ENCODE results near the gene TMIGD1.

Gene TMIGD1

DNA sequence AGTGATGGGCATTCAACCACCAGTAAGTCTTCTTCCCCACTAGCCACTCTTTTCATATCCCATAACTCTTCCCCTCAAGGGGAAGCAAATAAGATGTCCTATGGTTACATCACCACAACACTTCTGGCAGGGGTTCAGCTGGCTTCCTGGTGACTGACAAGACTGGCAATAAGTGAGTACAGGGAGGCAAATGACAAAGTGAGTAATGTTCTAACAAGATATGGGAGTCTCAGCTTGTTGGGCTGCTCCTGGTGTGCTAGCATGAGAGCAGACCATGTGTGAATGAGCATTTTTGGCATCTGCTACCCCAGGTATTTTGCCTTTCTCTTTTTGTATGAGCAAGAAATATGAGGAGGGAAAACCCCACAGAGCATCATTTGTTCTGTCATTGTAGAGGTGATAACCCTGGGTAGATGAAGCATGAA, 9.9 kb downstream of the TMIGD1 start:
- DNase-seq, result no peak

DNA sequence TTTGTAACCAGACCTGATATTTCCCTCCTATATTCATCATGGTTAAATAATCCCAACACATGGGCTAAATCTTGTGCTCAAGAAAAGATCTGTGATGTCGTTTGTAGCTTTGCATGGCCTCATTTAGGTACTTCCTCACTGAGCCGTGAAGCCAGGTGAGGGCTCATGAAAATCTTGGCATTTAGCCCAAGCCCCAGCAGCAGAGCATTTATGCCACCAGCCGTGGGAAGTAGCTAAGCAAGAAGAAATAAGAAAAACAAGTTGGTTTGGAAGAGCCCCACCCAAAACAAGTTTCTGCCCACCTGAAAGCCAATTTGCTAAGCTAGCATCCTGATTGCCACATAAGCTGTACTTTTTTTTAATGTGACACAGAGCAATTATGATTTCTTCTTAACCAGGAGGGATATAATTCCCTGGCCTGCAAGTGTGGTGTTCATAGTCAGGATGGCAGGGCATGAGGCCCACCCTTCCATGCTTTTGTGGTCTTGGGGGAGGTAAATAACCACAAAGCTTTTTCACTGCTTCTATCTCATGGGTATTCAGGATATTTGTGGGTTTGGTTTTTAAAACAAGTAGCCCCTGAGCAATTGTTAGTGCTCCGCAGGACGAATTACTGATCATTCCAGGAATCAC, 10.5 kb downstream of the TMIGD1 start:
- no peak for DNase-seq

DNA sequence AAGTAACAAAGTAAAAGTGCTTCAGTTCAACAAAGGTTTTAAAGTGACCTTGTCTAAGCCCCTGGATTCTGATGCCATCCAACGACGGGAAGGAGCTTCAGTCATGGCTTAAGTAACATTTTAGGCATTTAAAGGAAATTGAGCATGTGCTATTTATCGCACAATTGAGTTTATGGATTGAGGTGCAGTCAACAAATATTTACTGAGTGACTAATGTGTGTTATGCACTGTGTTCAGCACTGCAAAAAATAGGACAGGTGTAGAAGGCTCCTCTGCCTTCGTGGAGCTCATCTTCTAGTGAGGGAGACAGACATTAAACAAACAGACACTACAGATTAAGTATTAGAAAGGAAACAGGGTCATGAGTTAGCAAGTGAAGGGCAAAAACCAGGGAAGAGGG, 12.5 kb downstream of the TMIGD1 start:
- DNase-seq, result no peak

DNA sequence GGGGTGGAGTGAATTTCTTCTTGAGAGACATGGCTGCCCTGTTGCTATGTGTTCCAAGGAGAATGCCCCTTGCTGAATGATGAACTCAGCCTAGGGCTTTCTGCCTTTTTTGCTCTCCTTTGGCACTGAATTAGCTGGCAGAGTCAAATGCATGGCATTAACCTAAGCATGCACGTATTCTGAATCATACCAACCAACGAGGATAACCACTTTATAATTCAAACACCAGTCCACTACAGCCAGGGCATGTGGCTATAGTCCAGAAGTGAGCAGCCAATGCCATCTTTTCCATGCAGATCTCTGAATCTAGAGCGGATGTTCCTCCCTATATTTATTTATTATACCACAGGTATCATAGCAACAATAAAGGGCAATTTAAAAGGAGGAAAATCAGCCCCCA, 15.7 kb downstream of the TMIGD1 start:
- DNase-seq, result no peak

DNA sequence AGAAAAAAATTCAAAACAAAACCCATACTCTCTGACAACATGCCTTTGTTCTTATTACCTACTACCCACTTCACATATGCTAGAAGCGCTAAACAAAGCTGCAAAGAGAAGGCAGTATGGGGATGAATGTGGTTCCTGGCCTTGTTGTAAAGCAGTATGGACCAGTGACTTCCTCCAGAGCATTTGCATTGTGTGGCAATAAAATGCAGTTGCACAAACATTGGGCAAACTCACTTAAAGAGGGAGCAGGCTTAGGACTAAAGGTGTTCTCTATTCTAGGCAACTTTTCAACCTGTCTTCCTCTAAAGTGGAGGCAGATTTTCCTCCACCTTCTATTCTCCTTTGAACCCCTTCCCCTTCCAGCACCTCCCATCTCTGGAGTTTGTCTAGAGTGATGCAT, 17.1 kb downstream of the TMIGD1 start:
- no peak for DNase-seq

DNA sequence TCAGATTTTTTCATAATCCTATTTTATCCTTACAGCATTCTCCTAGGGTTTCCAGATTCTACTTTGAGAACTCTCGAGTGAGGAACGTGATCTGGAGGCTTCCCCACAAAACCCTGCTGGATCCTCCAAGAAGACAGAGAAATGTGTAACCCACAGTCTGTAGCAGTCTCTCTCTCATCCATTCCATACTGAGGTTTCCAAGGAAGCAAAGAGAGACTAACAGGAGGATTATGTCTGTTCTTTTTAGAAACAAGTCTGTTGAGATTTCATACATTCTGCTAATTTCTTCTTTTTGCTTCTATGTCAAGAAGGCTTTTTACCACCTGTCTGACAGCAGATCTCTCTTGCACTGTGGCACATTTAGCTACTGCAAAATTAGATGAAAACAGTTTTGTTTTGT, 18.8 kb downstream of the TMIGD1 start:
- DNase-seq, result no peak

DNA sequence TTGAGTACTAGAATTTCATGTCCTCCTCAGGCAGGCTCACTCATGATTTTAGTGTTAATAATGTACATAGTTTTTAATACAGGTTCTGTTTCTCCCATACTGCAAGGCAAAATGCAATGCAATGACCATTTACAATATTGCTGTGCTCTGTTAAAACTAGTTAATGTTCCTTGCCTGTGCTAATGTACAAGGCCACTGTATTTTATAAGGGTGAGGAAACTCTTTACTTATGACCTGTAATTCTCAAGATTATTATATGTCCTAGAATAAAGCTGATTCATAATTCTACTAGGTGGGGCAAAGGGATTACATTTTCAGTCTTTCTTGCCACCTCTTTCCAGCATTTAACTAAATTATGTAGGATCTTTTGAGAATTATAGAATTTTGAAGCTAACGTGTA, 19.4 kb downstream of the TMIGD1 start:
- no peak for DNase-seq

DNA sequence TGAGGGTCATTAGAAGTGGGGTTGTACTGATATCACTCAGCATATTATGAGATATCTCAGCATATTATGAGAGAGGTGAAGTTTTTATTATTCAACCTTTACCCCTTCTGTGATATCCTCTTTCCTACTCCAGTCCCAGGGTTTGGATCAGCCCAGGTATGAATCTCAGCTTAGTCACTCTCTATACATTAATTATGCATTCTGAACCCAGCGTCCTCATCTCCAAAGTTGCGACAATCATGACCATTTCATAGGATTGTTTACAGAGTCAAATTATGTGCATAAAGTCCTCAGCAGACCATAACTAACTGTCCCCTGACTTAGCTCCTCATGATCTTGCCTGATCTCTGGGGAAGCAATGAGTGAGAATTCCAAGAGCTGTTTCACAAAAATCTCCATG, 21.6 kb downstream of the TMIGD1 start:
- DNase-seq, result no peak

DNA sequence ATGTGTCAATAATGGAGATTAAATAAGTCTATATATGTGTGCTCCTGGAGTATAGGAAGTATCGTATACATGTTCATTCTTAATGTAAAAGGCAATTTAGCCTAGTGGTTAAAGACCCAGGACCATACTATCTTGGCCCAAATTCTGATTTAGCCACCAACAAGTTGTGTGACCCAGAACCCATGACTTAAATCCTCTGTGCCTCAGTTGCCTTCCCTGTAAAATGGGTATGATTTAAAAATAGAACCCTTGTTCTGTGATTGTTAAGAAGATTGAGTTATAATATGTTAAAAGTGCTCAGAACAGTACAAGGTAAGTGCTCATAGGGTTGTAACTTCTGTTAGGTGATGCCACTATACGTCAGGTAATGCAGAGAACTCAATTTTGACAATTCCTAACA, 23.3 kb downstream of the TMIGD1 start:
- DNase-seq, result no peak

DNA sequence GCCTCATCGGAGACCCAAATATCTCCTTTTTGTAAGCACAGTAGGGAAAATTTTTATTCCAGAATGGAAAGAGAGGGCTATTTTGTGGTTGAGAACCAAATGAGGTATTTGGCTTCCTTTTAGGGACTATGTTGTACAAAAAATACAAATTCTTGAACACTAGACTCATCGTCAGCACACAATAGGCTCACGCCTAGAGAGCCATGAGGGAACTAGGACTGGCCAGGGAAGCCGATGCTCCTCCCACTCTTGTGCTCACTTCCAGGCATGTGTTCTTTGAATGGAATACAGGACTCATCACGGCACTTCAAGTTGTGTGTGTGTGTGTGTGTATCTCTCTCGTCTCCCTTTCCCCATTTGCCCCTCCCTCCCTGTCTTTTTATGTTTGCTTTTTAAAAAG, 24.3 kb downstream of the TMIGD1 start:
- DNase-seq, result no peak

DNA sequence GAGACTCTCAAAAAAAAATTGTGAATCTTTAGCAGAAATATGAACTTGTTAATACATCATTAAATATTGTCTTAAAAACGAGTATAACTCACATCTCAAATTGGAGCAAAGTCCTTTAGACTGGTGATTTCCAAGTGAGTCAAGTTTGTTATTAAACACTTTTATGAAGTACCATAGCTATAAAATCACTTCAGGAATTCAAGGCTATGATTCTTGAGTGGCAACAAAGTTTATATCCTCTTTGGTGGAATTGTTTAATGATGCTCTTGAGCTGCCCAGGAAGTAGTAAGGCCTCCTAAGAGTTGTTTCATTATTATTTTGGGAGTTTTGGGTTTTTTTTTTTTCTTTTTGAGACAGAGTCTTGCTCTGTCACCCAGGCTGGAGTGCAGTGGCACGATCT, 25.5 kb downstream of the TMIGD1 start:
- no peak for DNase-seq

DNA sequence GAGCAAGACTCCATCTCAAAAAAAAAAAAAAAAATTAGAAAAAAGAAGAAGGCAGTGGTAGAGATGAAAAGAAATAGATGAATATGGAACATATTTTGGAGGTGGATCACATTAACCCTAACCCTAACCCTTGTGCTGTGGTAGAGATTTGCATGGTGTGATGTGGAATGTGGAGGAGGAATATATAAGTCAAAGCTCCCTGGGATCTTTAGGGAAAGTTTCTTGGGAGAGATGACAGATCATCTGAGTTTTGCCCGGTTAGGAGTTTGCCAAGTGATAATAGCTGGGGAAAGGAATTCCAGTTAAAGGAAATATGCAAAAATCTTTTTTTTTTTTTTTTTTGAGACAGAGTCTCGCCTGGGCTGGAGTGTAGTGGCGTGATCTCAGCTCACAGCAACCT, 29.1 kb downstream of the TMIGD1 start:
- no peak for DNase-seq

DNA sequence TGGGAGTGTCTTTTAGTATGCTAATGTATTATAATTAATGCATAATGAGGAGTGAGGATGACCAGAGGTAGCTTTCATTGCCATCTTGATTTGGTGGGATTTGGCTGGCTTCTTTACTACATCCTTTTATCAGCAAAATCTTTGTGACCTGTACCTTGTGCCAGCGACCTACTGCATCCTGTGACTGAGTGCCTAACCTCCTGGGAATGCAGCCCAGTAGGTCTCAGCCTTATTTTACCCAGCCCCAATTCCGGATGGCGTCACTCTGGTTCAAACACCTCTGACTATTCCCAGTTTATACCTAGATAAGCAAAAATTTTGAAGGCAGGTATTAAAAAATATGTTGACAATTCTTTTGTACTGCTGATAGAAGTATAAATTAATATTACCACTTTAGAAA, 31.6 kb downstream of the TMIGD1 start:
- no peak for DNase-seq

DNA sequence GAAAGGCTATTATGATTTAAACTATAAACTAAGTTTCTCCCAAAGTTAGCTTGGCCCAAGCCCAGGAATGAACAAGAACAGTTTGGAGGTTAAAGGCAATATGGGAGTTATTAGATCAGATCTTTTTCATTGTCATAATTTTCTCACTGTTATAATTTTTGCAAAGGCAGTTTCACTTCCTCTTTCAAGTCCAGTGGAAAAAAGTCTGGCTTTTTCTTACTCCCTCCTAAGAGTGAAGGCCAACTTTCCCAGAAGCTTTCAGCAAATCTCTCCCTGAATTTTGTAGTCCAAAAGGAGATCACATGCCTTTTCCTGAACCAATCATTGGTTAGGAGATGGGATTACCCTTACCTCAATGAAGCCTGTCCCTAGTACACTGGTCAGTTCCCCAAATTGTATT, 33.0 kb downstream of the TMIGD1 start:
- no peak for DNase-seq

DNA sequence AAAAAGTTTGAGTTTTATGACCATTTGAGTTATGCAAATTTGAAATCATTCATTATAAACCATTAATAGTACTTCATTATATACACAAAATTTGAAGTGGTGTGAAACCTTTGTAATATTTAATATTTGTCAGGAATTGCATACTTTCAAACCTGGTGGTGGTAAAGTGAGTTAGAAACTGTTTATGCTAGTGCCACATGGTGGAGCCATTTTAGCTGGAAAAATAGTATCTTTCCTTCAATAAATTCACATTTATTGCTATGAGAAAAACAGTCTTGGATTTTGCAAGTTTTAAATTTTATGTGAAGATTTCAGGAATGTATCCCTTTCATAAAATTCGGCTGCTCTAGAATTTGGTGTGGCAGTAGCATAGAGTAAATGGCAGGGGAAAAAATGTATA, 34.9 kb downstream of the TMIGD1 start:
- no peak for DNase-seq

DNA sequence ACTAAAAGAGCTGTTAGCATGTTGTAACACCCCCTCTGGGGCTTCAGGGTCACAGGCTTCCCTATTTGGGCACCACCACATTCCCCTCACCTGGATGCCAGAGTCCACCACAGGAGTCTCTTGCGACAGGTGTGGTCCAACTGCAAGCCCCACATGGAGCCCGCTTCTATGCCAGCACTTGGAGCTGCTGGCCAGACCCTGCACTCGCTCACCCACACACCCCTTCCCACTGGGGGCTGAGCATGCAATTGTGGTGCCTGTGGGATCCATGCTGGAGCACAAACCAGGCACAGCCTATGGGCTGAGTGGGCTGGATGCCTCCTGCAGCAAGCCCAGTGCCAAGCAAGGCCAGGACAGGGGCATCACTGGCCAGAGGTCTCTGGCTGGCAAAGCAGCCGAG, 36.1 kb downstream of the TMIGD1 start:
- no peak for DNase-seq

DNA sequence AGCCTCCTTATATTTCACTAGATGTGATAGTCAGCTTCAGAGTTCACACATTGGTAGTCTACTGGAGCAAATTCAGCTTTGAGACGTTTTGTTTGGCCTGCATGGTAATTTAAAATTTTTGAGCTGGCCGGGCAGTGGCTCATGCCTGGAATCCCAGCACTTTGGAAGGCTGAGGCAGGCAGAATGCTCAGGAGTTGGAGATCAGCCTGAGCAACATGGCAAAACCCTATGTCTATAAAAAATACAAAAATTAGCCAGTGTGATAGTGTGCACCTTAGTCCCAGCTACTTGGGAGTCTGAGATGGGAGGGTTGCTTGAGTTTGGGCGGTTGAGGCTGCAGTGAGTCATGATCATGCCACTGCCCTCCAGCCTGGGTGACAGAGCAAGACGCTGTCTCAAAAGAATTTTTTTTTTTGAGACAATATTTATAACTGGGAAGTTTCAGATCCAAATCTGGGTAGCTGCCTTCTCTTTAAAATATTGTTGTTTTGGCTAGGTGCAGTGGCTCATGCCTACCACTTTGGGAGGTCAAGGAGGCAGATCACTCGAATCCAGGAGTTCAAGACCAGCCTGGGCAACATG, 37.3 kb downstream of the TMIGD1 start:
- no peak for DNase-seq

DNA sequence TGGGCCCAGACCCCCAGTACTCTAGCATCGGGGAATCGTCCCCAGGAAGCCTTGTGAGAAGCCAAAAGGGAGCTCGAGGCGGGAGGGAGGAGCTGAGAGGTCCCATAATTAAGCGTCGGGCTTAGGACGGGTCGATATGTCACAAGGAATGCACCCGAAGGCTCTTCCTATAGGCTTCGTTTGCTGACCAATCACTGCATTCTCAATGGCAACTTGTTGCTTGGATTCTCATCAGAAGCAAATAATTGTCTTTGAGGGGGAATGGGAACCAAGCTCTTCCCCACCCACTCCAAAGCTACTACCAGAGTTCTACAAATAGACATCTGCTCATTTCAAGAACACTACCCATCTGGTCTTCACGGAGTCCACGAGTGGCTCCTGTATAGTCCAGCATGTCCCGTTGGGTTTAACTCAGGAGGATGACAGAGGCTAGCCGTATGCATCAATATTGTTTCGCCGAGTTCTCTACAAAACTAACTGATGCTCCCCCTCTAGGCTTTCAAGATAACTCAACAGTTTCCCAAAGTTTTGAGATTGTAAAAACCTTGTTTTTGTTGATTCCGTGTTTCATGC, 41.5 kb downstream of the TMIGD1 start:
- no peak for DNase-seq

DNA sequence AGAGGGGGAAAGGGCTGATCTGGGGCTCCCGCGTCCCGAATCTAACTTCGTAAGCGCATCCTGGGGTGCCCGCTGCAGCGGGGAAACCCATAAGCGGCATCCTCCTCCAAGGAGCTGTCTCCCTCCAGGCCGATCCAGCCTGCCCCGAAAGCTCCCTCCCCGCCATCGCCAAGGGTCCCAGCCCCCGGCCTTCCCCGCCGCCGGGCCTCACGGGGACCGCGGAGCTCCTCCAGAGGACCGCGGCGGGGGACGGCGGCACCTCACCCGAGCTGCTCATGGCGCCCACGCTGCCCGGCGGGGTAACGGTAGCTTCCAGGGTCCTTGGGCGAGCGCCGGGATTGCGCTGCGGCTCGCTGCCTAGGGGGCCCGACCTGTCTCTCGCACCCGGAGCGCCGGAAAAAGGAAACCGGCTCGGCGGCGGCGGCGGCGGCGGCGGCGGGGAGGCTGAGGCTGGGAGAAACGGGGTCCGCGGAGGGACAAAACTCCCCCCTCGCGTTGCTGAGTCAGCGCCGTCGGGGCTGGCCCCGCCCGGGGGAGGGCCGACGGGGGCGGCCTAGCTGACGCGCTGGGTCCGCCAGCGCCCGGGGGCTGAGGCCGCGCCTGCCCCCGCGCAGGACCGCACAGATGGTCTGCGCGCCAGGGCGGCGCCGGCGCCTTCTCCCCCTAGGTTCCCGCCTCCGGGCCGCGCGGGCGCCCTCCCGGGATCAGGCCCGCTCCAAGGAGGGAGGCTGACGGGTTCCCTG, 42.1 kb downstream of the TMIGD1 start, which contains the start of gene BLMH:
Gene BLMH, minus strand, starts transcription at position 402 of the 743 bp plus-strand sequence. Its CDS starts 125 bp downstream, at position 277.
- peak; percentile 30 for DNase-seq

DNA sequence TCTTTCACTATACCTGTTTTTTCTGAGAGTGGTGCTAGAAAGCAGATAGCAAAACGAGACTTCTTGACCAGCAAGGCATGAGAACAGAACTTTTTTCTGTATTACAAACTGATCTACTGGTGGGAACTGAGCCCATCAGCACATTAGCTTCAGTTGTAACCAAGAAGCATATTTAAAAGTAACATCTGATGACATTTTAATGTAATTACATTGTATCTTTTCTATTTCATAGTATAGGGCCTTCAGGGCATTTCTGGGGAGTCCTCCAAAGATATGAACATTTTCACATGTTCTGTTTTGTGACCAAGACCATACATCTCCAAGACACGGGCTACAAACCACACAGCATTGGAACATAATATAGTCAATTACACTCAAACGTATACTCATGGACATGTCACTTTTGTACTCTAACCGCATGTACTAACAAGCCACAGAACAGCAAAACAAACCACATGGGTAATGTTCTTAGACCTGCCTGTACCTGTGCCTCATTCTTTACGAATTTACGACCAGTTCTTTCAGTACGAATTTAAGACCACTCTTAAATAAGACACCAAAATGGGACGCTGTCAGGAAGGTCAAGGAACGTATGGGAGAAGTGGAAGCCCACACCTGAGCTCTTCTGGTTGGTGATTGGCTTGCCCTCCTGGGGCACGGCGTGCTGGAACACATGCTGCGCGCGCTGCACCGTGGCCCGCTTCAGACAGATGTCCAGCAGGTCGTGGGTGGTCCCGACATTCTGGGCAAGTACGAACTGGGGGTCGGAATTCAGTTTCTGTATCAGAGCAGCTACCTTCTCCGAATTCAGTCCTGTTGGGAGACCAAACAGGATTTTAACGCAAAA, 42.9 kb downstream of the TMIGD1 start:
- no peak for DNase-seq

DNA sequence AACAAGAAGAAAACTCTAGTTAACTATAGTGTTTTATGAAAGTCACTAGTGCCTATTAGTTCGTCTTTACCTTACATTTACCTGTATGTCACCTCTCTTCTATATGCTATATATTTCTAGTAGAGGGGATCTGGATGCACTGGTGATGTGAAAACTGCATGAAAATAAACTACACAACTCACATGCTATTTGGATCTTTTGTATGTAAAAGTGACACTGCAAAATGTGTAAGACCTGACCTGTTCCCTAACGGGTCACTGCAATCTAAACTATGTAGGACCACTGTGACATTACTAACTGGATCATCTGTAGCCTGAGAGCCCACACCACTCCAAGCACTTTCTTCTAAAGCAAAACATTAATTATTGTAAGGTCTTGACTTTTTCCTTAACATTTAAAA, 43.8 kb downstream of the TMIGD1 start:
- DNase-seq, result no peak

DNA sequence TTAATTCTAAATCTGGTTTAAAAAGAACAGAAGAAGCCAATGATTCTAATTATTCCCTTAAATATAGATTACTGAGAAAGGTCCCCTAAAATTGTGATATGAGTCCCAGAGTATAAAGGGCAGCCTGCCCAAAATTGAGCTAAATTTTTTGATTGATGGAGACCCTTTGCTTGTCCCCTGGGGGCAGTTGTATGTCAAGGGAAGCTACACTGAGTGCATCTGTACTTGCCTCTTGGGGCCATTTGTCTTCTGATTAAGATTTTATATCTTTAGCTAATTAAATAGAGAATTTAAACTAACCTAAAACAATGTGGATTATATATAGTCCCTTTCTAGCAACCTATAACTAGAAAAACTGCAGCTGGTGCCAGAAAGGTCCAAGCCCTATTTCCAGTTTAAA, 54.7 kb downstream of the TMIGD1 start:
- no peak for DNase-seq

DNA sequence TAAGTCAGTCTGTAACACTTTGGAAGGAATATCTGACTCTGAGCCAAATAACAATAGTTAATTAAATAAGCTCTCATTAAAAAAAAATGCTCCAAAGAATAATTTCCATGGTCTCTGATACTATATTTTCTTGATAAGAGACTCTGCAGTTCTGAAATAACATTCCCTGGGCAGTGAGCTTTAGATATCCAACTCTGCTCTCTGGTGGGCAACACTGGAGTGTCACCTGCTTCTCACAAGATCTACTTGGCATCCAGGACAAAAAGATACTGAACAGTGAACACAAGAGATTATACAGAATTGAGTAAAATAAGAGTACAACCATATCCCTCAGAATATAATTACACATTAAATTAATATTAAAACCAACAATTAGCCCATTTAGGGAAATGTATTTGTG, 55.8 kb downstream of the TMIGD1 start:
- no peak for DNase-seq
